Smooth muscle cell (in vitro differentiated cells): ENCODE measurements around the gene TDP2. TPM values are rescaled to one million over a fixed set of nuclear protein-coding genes. Genes with fewer than 3 reads are reported as not detected.

Experiments used
- DNase-seq: peaks from one replicate; lab custom pipeline; 2025; ENCODE audit not compliant: unreplicated experiment; lab: John Stamatoyannopoulos, UW
- H2AFZ ChIP-seq: fragments of 200-600 bp; sonication (generic); 2 replicates; pipeline ENCODE4 v1.6.0; 2016; ENCODE audit warnings: antibody characterized with exemption, low read depth, mild to moderate bottlenecking
- H3F3A ChIP-seq: fragments of 200-600 bp; sonication (generic); 2 replicates; pipeline ENCODE4 v1.6.0; 2017; ENCODE audit warnings: antibody characterized with exemption, low read depth
- H3K27ac ChIP-seq: fragments of 200-600 bp; sonication (generic); 2 replicates; pipeline ENCODE4 v1.5.1; 2016; ENCODE audit warnings: low read depth, mild to moderate bottlenecking
- H3K27me3 ChIP-seq: fragments of 200-600 bp; sonication (generic); 2 replicates; pipeline ENCODE4 v1.6.1; 2016; ENCODE audit warnings: low read depth, mild to moderate bottlenecking
- H3K36me3 ChIP-seq: fragments of 200-600 bp; sonication (generic); 2 replicates; pipeline ENCODE4 v1.5.1; 2016; ENCODE audit warnings: low read depth
- H3K4me1 ChIP-seq: fragments of 200-600 bp; sonication (generic); 2 replicates; pipeline ENCODE4 v1.5.1; 2016; ENCODE audit warnings: low read depth
- H3K4me2 ChIP-seq: fragments of 200-600 bp; sonication (generic); 2 replicates; pipeline ENCODE4 v1.6.0; 2016; ENCODE audit warnings: mild to moderate bottlenecking
- H3K4me3 ChIP-seq: fragments of 200-600 bp; sonication (generic); 2 replicates; pipeline ENCODE4 v1.5.1; 2016; ENCODE audit warnings: mild to moderate bottlenecking
- H3K79me2 ChIP-seq: fragments of 200-600 bp; sonication (generic); 2 replicates; pipeline ENCODE4 v1.6.0; 2016; ENCODE audit warnings: low read depth, mild to moderate bottlenecking
- H3K9ac ChIP-seq: fragments of 200-600 bp; sonication (generic); 2 replicates; pipeline ENCODE4 v1.6.0; 2016; ENCODE audit warnings: low read depth
- H3K9me3 ChIP-seq: fragments of 200-600 bp; sonication (generic); replicated peaks from 2 replicates; pipeline ENCODE4 v1.5.1; 2016; ENCODE audit warnings: low read depth
- H4K20me1 ChIP-seq: fragments of 200-600 bp; sonication (generic); 2 replicates; pipeline ENCODE4 v1.6.0; 2016; ENCODE audit warnings: low read depth
- CTCF ChIP-seq: fragments of 200-600 bp; sonication (generic); IDR thresholded peaks from 2 replicates; pipeline ENCODE4 v1.5.1; 2017; ENCODE audit warnings: borderline replicate concordance, mild to moderate bottlenecking, antibody characterized with exemption; ENCODE audit not compliant: insufficient read depth, poor library complexity, severe bottlenecking
- WGBS: methylation state at CpG from one replicate; pipeline ENCODE4 v1.1.7; 2016; ENCODE audit warnings: low lambda C conversion rate; 5-methylcytosine and 5-hydroxymethylcytosine counted together
- polyA plus RNA-seq: library from polyadenylated mRNA; unstranded; fragments of >200 nt; fragmentation: Nextera tagmentation; extraction: Ambion mirVana; gene quantifications from 2 replicates; pipeline ENCODE4 v1.2.1, GENCODE V29; 2016
- total RNA-seq: library from RNA; depleted of rRNA; stranded (reverse); fragments of >200 nt; gene quantifications from 2 replicates; pipeline ENCODE4 v1.2.3, GENCODE V29; 2014

TDP2 gene
- total and polyA plus RNA-seq, 2 experiments from 2014 or later, result 13.0 to 16.2 TPM

GRCh38 chr6:24691550-24691949, 24.9 kb upstream of the TDP2 start:
- no peaks in the 10 kb centered on the region for H3K9me3 ChIP-seq
- H3K27ac ChIP-seq, result no peak overlapping the region
- 93% methylated on average over 3 of the region's 3 CpGs for WGBS
- H3K4me3 ChIP-seq, result no peak overlapping the region
- H2AFZ ChIP-seq, result no peak overlapping the region
- H4K20me1 ChIP-seq, result no peaks in the 10 kb centered on the region
- H3K27me3 ChIP-seq, result no peaks in the 10 kb centered on the region
- TF ChIP-seq CTCF, result no peak
- no peak for DNase-seq
- H3K36me3 ChIP-seq, result no peaks in the 10 kb centered on the region
- H3K4me1 ChIP-seq, result no peaks in the 10 kb centered on the region
- no peak overlapping the region for H3K4me2 ChIP-seq
- no peaks in the 10 kb centered on the region for H3F3A ChIP-seq
- no peak overlapping the region for H3K9ac ChIP-seq
- no peaks in the 10 kb centered on the region for H3K79me2 ChIP-seq

- no peak overlapping the region for H3K9ac ChIP-seq
- WGBS, result 93% methylated on average over 1 of the region's 1 CpG
- TF ChIP-seq CTCF, result no peak
- H3K4me3 ChIP-seq, result no peak overlapping the region
- H3K4me2 ChIP-seq, result no peak overlapping the region
- H2AFZ ChIP-seq, result no peak overlapping the region
- H3K4me1 ChIP-seq, result no peaks in the 10 kb centered on the region
- H3F3A ChIP-seq, result no peaks in the 10 kb centered on the region
- H3K27me3 ChIP-seq, result no peaks in the 10 kb centered on the region
- H4K20me1 ChIP-seq, result no peaks in the 10 kb centered on the region
- no peak overlapping the region for H3K27ac ChIP-seq
- H3K36me3 ChIP-seq, result no peaks in the 10 kb centered on the region
- H3K9me3 ChIP-seq, result no peaks in the 10 kb centered on the region
- no peaks in the 10 kb centered on the region for H3K79me2 ChIP-seq
- no peak for DNase-seq
These were observed 23.9 kb upstream of the TDP2 start for GRCh38 chr6:24690593-24690992.

- Histone ChIP-seq H3K9ac (no peak overlapping the region), H3K4me1 (no peaks in the 10 kb centered on the region), H3K79me2 (no peaks in the 10 kb centered on the region), H3K9me3 (no peaks in the 10 kb centered on the region), H3K36me3 (no peaks in the 10 kb centered on the region), H3F3A (no peaks in the 10 kb centered on the region), H2AFZ (no peak overlapping the region), H3K27ac (no peak overlapping the region), H3K27me3 (no peaks in the 10 kb centered on the region), H3K4me2 (no peak overlapping the region), H4K20me1 (no peaks in the 10 kb centered on the region), H3K4me3 (no peak overlapping the region)
- TF ChIP-seq CTCF, result no peak
- WGBS, result 93% methylated on average over 2 of the region's 2 CpGs
- no peak for DNase-seq
These were observed 23.3 kb upstream of the TDP2 start for GRCh38 chr6:24689964-24690363.

GRCh38 chr6:24686946-24687345, 20.2 kb upstream of the TDP2 start:
- TF ChIP-seq CTCF, result no peak
- Histone ChIP-seq H3K9me3 (no peaks in the 10 kb centered on the region), H3K4me3 (no peak overlapping the region), H3K4me2 (no peak overlapping the region), H4K20me1 (no peaks in the 10 kb centered on the region), H3K79me2 (no peaks in the 10 kb centered on the region), H3K27ac (no peak overlapping the region), H3K27me3 (no peaks in the 10 kb centered on the region), H3K4me1 (no peaks in the 10 kb centered on the region), H2AFZ (no peak overlapping the region), H3K9ac (no peak overlapping the region), H3K36me3 (no peaks in the 10 kb centered on the region), H3F3A (no peaks in the 10 kb centered on the region)
- 91% methylated on average over 4 of the region's 4 CpGs for WGBS
- no peak for DNase-seq
